Naive thymus-derived CD8-positive, alpha-beta T cell (primary cell): ENCODE results near the gene FAT4. TPM values are rescaled to one million over a fixed set of nuclear protein-coding genes. Genes with fewer than 3 reads are reported as not detected.

Experiments used
- ATAC-seq, 2 donors: fragments of 150-1000 bp; cut with Tn5 transposase in 1 of 2; sonication (Bioruptor Pico), chemical (Tn5 transposase) in 1 of 2; 1 replicate in 1 of 2; 2 replicates in 1 of 2; pipeline ENCODE4 v1.10.0; 2021; ENCODE audit warnings: mild to moderate bottlenecking in 2 of 2, moderate library complexity in 2 of 2
- POLR2A ChIA-PET: fragments of 350-600 bp; sonication (Branson Sonifier 250); formaldehyde crosslinking; loops from one replicate; lab custom pipeline; 2021; ENCODE audit warnings: antibody characterized with exemption; lab: Charles Lee
- DNase-seq, 10 donors: peaks; one replicate each; pipeline versions ENCODE4 v3.0.0 to v3.0.0-alpha.2; 2020 to 2022
- H3K27ac Mint-ChIP-seq, 10 donors: one replicate each; pipeline ENCODE4 v1.8.0; 2020 to 2022; ENCODE audit warnings: mild to moderate bottlenecking in 10 of 10, mixed read lengths in 10 of 10, moderate library complexity in 4 of 10, inconsistent platforms in 1 of 10
- H3K27me3 Mint-ChIP-seq, 5 donors: one replicate each; pipeline ENCODE4 v1.8.0; 2021 to 2022; ENCODE audit warnings: mixed read lengths in 5 of 5
- H3K36me3 Mint-ChIP-seq, 3 donors: one replicate each; pipeline ENCODE4 v1.8.0; 2020 to 2022; ENCODE audit warnings: mixed read lengths in 3 of 3, mild to moderate bottlenecking in 2 of 3, inconsistent platforms in 1 of 3
- H3K4me1 Mint-ChIP-seq, 4 donors: one replicate each; pipeline ENCODE4 v1.8.0; 2021 to 2022; ENCODE audit warnings: mixed read lengths in 4 of 4
- H3K4me3 Mint-ChIP-seq, 10 donors: one replicate each; pipeline ENCODE4 v1.8.0; 2020 to 2022; ENCODE audit warnings: mild to moderate bottlenecking in 10 of 10, mixed read lengths in 10 of 10, moderate library complexity in 6 of 10, inconsistent platforms in 1 of 10
- H3K9me3 Mint-ChIP-seq, 9 donors: one replicate each; pipeline ENCODE4 v1.8.0; 2020 to 2022; ENCODE audit warnings: mixed read lengths in 9 of 9, mild to moderate bottlenecking in 3 of 9, inconsistent platforms in 1 of 9, moderate library complexity in 1 of 9
- polyA plus RNA-seq, 3 donors: library from polyadenylated mRNA; unstranded; fragments of 300-500 nt; fragmentation: Illumina TruSeq; gene quantifications; one replicate each; pipeline ENCODE4 v1.2.3, GENCODE V29; 2021
- total RNA-seq, 8 experiments: library from RNA in 2 of 8; stranded (reverse) in 2 of 8; gene quantifications; one replicate each; pipeline ENCODE4 v1.2.3 and lab custom pipeline; 2021 to 2026

Gene FAT4
- total and polyA plus RNA-seq, 5 experiments from 2014 or later = 0.03 TPM; not detected in 4

DNA sequence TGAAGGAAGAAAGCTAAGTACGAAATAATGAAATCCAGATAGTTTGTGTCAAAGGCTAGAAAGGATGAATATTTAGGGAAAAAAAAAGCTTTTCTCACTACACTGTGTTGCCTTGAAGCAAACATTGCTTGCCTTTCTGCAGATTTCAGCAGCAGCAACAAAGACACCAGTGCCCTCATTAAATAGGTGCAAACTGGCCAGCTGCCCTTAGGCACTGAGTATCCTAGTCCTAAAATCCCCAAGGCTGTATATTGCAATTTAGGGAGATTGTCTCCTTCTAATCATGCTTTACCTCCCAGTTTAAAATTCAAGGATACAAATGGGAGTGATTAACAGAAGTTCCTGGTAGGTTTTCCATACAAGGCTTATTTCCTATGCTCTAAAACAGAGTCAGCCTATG, 8.6 kb upstream of the FAT4 start:
- Mint-ChIP-seq H3K27me3 (peaks cover 4 to 17% (median 7%) of the 10 kb centered on the region in 5 donors), H3K4me1 (no peaks in the 10 kb centered on the region), H3K27ac (no peak overlapping the region), H3K36me3 (no peaks in the 10 kb centered on the region), H3K9me3 (no peaks in the 10 kb centered on the region), H3K4me3 (no peak overlapping the region)
- DNase-seq (no peak), ATAC-seq (no peak)
- POLR2A ChIA-PET = no interaction called here

DNA sequence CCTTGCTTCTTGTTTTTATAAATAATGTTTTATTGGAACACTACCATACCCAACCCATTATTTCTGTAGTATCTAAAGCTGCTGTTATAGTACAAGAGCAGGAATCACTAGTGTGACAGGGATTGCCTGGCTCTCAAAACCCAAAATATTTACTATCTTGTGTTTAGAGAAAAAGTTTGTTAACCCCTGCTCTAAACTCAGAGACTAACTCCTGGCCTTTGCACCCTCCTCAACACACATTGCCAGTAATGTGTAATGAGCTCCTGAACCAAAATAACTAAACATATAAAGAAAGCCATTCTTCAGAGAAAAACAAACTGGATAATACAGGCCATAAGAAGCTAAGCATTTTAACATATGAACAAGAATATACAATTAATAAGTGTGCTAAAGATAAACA, 8.2 kb upstream of the FAT4 start:
- Mint-ChIP-seq H3K27me3 (peaks cover 6 to 22% (median 11%) of the 10 kb centered on the region in 5 donors), H3K4me1 (no peaks in the 10 kb centered on the region), H3K27ac (no peak overlapping the region), H3K36me3 (no peaks in the 10 kb centered on the region), H3K9me3 (no peaks in the 10 kb centered on the region), H3K4me3 (no peak overlapping the region)
- POLR2A ChIA-PET = no interaction called here
- DNase-seq (no peak), ATAC-seq (no peak)

DNA sequence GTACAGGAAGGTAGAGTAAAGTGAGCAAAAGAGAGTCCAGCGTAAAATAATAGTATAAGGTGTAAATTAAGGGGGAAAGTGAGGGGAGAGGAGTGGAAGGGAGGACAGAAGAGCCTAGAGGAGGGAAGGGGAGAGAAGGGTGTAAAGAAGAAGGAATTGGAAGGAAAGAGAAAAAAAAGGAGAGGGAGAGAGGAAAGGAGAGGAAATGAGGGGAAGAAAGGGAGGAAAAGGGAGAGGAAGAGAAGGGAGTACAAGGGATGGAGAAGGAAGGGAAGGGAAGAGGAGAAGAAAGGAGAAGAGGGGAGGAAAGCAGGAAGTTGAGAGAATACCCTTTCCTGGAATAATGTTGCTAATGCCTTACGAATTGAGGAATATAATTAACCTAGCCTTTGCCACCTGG, 3.3 kb upstream of the FAT4 start:
- ATAC-seq (no peak), DNase-seq (no peak)
- POLR2A ChIA-PET = no interaction called here
- Mint-ChIP-seq H3K9me3 (peaks cover 0 to 3% (median 0%) of the 10 kb centered on the region in 9 donors), H3K36me3 (peaks cover 0 to 7% (median 0%) of the 10 kb centered on the region in 3 donors), H3K4me1 (peaks cover 12 to 26% (median 22%) of the 10 kb centered on the region in 4 donors), H3K27ac (peak overlapping the region in 1 of 10 donors; percentile 71), H3K27me3 (peaks cover 21 to 66% (median 39%) of the 10 kb centered on the region in 5 donors), H3K4me3 (no peak overlapping the region)

DNA sequence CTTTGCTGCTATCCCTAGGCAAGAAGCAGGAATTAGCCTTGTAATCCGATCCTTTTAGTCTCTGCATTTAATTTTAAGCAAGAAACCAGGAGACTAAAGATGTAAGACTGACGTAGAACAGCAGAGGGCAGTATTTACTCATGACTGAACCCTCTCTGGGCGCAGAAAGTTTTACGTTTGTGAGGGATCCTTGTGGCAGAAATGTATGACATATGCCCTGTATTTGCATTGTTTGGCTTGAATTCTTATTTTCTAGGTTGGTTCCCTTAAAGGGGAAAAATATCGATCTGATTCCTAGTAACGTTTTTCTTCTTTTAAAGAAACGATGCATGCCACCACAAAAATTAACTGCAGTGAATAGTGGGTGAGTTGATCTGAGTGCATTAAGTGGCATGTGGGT, 1.3 kb upstream of the FAT4 start:
- peaks cover 18 to 41% (median 35%) of the 10 kb centered on the region in 4 donors for H3K4me1 Mint-ChIP-seq
- POLR2A ChIA-PET = no interaction called here
- DNase-seq = peak in 3 of 10 donors; percentile 15 to 42 (median 41)
- no peak overlapping the region for H3K27ac Mint-ChIP-seq
- peaks cover 0 to 7% (median 0%) of the 10 kb centered on the region in 3 donors for H3K36me3 Mint-ChIP-seq
- ATAC-seq = peak in 1 of 2 donors; percentile 39
- peaks cover 28 to 86% (median 56%) of the 10 kb centered on the region in 5 donors for H3K27me3 Mint-ChIP-seq
- H3K9me3 Mint-ChIP-seq = peaks cover 0 to 5% (median 0%) of the 10 kb centered on the region in 9 donors
- peak overlapping the region; percentile 15 to 72 (median 50) for H3K4me3 Mint-ChIP-seq

DNA sequence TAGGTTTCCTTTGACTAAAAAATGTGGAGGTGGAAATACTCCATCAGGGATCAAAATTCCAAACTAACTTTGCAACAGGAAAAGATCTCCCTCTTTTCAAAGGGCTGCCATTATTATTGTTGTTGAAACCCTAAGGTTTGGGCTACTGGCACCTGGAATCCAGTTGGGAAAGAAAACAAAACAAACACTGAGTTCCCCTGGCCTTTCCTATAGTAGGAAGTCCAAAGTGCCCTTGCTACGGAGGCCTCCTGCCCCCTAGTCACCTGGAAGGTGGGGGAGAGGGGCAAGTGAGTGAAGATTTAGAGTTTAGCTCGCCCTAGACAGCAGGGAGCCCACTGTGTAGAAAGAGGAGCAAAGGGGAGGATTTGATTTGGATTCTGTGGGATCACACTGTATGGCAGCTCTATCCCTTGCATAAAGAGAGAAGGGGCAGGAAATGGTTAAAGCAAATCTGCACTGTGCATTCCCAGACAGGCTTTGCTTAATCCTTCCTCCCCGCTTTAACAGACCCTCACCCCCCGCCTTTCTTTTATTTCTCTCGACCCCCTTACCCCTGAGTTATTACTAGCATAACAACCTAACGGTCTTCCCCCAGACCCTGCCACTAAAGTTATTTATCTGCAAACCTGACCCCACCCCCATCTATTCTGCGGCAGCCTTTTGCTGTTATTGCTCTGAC, 627 bp upstream of the FAT4 start:
- POLR2A ChIA-PET = no interaction called here
- peaks cover 18 to 41% (median 35%) of the 10 kb centered on the region in 4 donors for H3K4me1 Mint-ChIP-seq
- H3K27ac Mint-ChIP-seq = peak overlapping the region in 1 of 10 donors; percentile 15
- DNase-seq (no peak), ATAC-seq (no peak)
- peaks cover 0 to 7% (median 0%) of the 10 kb centered on the region in 9 donors for H3K9me3 Mint-ChIP-seq
- H3K36me3 Mint-ChIP-seq = peaks cover 0 to 7% (median 0%) of the 10 kb centered on the region in 3 donors
- peak overlapping the region; percentile 75 to 90 (median 84) for H3K4me3 Mint-ChIP-seq
- peaks cover 34 to 92% (median 59%) of the 10 kb centered on the region in 5 donors for H3K27me3 Mint-ChIP-seq

DNA sequence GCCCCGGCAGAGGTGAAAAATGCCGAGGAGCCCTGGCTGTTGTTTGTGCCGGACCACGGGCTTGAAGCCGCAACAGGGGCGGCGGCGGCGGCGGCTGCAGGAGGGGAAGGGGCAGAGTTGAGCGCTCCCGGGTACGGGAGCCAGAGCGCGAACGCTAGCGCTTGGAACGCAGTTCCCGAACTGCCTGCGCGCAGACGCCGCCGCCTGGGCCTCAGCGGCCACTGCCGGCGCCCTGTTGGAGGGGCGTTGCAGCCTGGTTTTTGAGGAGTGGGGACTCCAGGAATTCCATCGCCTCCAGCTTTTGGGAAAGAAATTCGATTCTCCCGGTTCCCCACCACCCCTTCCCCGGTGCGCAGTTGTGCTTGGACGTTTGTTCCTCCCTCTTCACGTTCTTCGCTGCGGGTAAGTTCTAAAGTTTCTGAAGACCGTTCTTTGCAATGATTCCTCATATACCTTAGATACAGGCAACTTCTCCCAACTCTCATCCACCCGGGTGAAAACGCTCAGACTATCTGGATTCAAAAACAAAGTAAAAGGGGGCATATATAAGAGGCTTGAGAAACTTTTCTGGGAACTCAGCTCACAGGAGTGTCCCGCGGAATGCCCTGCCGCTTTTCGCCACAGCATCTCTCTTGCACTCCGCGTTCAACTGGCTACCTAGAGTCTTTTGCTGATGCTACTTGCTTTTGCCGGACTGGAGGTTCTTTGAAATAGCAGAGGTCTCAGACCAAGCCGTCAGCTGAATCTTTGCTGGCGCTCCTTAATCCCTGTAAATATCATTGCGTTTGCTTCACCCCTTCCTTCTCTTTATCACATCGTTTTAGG, 1.0 kb downstream of the FAT4 start:
- ATAC-seq (no peak), DNase-seq (peak in 2 of 10 donors; percentile 1 to 9)
- Mint-ChIP-seq H3K4me1 (peaks cover 18 to 41% (median 35%) of the 10 kb centered on the region in 4 donors), H3K36me3 (peaks cover 0 to 7% (median 0%) of the 10 kb centered on the region in 3 donors), H3K27ac (peak overlapping the region in 1 of 10 donors; percentile 42), H3K4me3 (peak overlapping the region; percentile 75 to 90 (median 84)), H3K9me3 (peaks cover 0 to 7% (median 0%) of the 10 kb centered on the region in 9 donors), H3K27me3 (peaks cover 36 to 85% (median 65%) of the 10 kb centered on the region in 5 donors)
- POLR2A ChIA-PET = no interaction called here

DNA sequence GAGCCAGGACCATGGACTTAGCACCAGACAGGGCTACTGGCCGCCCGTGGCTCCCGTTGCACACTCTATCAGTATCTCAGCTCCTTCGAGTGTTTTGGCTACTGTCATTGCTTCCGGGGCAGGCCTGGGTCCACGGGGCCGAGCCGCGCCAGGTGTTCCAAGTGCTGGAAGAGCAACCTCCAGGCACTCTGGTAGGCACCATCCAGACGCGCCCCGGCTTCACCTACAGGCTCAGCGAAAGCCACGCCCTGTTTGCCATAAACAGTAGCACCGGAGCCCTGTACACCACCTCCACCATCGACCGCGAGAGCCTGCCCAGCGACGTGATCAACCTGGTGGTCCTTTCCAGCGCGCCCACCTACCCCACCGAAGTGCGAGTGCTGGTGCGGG, 1.6 kb downstream of the FAT4 start:
- Mint-ChIP-seq H3K9me3 (peaks cover 0 to 7% (median 0%) of the 10 kb centered on the region in 9 donors), H3K4me1 (peaks cover 18 to 41% (median 35%) of the 10 kb centered on the region in 4 donors), H3K4me3 (peak overlapping the region; percentile 75 to 90 (median 84)), H3K27ac (peak overlapping the region in 1 of 10 donors; percentile 42), H3K36me3 (peaks cover 0 to 7% (median 0%) of the 10 kb centered on the region in 3 donors), H3K27me3 (peaks cover 32 to 79% (median 61%) of the 10 kb centered on the region in 5 donors)
- ATAC-seq (no peak), DNase-seq (no peak)
- POLR2A ChIA-PET = no interaction called here

DNA sequence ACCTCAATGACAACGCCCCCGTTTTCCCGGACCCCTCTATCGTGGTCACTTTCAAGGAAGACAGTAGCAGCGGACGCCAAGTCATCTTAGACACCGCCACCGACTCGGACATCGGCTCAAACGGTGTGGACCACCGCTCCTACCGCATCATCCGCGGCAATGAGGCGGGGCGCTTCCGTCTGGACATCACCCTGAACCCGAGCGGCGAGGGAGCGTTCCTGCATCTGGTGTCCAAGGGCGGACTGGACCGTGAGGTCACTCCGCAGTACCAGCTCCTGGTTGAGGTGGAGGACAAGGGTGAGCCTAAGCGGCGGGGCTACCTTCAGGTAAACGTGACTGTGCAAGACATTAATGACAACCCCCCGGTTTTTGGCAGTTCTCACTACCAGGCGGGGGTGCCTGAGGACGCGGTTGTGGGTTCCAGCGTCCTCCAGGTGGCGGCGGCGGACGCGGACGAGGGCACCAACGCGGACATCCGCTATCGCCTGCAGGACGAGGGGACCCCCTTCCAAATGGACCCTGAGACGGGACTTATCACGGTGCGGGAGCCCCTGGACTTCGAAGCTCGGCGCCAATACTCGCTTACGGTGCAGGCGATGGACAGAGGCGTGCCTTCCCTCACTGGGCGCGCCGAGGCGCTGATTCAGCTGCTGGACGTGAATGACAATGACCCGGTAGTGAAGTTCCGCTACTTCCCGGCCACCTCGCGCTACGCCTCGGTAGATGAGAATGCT, 2.2 kb downstream of the FAT4 start:
- peaks cover 32 to 73% (median 60%) of the 10 kb centered on the region in 5 donors for H3K27me3 Mint-ChIP-seq
- ATAC-seq (no peak), DNase-seq (no peak)
- H3K4me3 Mint-ChIP-seq = peak overlapping the region in 9 of 10 donors; percentile 75 to 90 (median 86)
- POLR2A ChIA-PET = no interaction called here
- peaks cover 18 to 41% (median 35%) of the 10 kb centered on the region in 4 donors for H3K4me1 Mint-ChIP-seq
- H3K27ac Mint-ChIP-seq = peak overlapping the region in 1 of 10 donors; percentile 13
- peaks cover 0 to 7% (median 0%) of the 10 kb centered on the region in 9 donors for H3K9me3 Mint-ChIP-seq
- peaks cover 0 to 7% (median 0%) of the 10 kb centered on the region in 3 donors for H3K36me3 Mint-ChIP-seq

DNA sequence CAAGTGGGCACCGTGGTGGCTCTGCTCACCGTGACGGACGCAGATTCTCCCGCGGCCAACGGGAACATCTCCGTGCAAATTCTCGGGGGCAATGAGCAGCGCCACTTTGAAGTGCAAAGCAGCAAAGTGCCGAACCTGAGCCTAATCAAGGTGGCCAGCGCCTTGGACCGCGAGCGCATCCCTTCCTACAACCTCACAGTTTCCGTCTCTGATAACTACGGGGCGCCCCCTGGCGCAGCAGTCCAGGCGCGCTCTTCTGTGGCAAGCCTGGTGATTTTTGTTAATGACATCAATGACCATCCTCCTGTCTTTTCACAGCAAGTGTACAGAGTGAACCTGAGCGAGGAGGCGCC, 2.7 kb downstream of the FAT4 start:
- H3K4me3 Mint-ChIP-seq = peak overlapping the region; percentile 11 to 88 (median 46)

DNA sequence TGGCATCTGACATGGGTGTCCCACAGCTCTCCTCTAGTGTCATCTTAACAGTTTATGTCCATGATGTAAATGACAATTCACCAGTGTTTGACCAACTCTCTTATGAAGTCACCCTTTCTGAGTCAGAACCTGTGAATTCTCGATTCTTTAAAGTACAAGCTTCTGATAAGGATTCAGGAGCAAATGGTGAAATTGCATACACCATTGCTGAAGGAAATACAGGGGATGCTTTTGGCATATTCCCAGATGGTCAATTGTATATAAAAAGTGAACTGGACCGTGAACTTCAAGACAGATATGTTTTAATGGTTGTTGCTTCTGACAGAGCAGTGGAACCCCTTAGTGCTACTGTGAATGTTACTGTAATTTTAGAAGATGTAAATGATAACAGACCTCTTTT, 4.6 kb downstream of the FAT4 start:
- Mint-ChIP-seq H3K27me3 (peaks cover 27 to 55% (median 45%) of the 10 kb centered on the region in 5 donors), H3K36me3 (peaks cover 0 to 7% (median 0%) of the 10 kb centered on the region in 3 donors), H3K9me3 (peaks cover 0 to 7% (median 0%) of the 10 kb centered on the region in 9 donors), H3K27ac (no peak overlapping the region), H3K4me1 (peaks cover 18 to 33% (median 31%) of the 10 kb centered on the region in 4 donors), H3K4me3 (no peak overlapping the region)
- no peak for ATAC-seq
- POLR2A ChIA-PET = no interaction called here
- no peak for DNase-seq

More for the DNA sequence above, 2.7 kb downstream of the FAT4 start:
- POLR2A ChIA-PET = no interaction called here
- peak overlapping the region in 1 of 10 donors; percentile 13 for H3K27ac Mint-ChIP-seq
- H3K27me3 Mint-ChIP-seq = peaks cover 32 to 68% (median 57%) of the 10 kb centered on the region in 5 donors
- H3K9me3 Mint-ChIP-seq = peaks cover 0 to 7% (median 0%) of the 10 kb centered on the region in 9 donors
- ATAC-seq (no peak), DNase-seq (no peak)
- H3K4me1 Mint-ChIP-seq = peaks cover 18 to 41% (median 35%) of the 10 kb centered on the region in 4 donors
- H3K36me3 Mint-ChIP-seq = peaks cover 0 to 7% (median 0%) of the 10 kb centered on the region in 3 donors

DNA sequence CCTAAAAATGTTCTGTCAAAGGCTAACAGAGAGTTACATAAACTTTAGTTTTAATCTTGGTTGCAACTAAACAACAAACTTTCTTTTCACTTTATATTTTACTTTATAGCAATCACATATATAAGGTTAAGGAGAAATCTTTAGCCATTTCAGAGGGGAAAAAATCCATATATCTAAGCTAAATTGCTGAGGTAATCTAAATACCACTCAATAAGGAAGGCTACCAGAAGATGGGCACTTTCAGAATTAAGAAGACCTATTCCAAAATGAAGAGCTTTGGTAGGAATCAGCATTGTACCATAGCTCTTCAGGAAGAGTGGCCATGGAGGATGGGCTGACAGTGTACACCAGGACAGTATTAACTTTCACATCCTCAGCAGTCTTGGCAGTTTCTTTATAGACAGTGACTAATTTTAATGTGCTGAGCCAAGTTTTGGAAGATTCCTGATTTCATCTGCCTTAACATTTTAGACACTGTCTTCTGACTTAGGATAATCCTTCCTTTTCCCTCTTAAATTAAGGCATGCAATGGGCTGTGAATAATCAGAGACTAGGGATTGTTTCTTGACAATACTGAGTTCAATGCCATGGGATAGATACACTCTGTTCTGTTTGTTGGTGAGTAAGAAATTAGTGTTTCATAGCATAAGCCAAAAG, 7.1 kb downstream of the FAT4 start:
- no peak overlapping the region for H3K27ac Mint-ChIP-seq
- H3K27me3 Mint-ChIP-seq = peaks cover 17 to 32% (median 27%) of the 10 kb centered on the region in 5 donors
- ATAC-seq (no peak), DNase-seq (no peak)
- H3K36me3 Mint-ChIP-seq = no peaks in the 10 kb centered on the region
- peaks cover 4 to 12% (median 9%) of the 10 kb centered on the region in 4 donors for H3K4me1 Mint-ChIP-seq
- POLR2A ChIA-PET = no interaction called here
- no peak overlapping the region for H3K4me3 Mint-ChIP-seq
- peaks cover 0 to 4% (median 0%) of the 10 kb centered on the region in 9 donors for H3K9me3 Mint-ChIP-seq

DNA sequence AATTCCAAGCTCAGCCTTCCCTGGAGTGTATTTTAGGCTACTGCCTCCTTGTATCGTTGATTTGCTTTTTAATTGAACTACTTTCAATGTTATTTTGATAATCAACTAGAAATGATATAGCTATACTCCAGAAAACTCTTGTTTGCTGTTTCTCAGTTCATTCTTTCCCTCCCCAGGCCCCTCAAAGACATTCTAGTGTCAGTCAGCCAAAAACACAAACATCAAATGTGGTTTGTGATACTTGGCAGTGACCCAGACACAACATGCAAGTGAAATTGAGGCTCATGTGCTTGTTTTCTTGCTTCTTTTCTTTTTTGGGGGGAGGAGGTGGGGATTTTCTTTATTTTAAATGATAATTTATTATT, 7.6 kb downstream of the FAT4 start:
- DNase-seq = no peak
- no peak for ATAC-seq
- Mint-ChIP-seq H3K27ac (no peak overlapping the region), H3K4me3 (no peak overlapping the region), H3K27me3 (peaks cover 17 to 26% (median 25%) of the 10 kb centered on the region in 5 donors), H3K9me3 (peaks cover 0 to 4% (median 0%) of the 10 kb centered on the region in 9 donors), H3K4me1 (peaks cover 4 to 8% (median 7%) of the 10 kb centered on the region in 4 donors), H3K36me3 (no peaks in the 10 kb centered on the region)
- POLR2A ChIA-PET = no interaction called here
